ENCODE results near the gene MFAP4.

The MFAP4 gene

DNA sequence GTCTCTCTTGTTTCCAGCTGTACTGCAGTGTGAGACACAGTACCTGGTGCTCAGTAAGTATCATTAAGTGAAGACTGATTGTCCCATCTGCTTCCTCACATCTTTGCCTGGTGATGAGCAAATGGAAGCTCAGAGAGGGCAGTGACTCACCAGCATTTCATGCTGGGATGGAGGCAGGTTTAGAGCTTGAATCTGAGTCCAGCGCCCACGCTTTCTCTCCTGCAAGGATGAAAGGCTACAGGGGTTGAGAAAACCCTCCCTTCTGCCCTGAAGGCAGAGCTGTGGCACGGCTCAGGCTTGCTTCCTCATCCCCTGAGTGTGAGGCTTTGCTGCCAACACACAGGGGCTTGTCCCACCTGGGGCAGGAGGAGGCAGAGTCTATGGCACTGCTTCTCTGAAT lies 22.5 kb upstream of the MFAP4 start:
- no peak for DNase-seq

DNA sequence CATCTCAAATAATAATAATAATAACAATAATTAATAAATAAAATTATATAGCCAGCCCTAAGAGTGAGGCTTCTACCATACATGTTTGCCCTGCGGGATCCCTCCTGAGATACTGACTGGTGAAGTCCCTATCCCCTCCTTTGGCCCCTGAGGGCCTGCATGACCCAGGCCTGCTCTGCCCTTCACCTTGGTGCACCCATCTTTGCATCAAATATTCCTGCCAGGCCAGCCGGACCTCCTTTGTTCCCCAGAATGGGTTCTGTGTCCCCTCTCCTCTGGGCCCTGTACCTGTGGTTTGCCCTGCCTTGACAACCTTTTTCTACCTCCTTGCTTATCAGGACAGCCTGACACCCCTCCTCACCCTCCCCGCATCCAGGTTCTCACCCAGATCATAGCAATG lies 22.1 kb upstream of the MFAP4 start:
- DNase-seq = no peak

DNA sequence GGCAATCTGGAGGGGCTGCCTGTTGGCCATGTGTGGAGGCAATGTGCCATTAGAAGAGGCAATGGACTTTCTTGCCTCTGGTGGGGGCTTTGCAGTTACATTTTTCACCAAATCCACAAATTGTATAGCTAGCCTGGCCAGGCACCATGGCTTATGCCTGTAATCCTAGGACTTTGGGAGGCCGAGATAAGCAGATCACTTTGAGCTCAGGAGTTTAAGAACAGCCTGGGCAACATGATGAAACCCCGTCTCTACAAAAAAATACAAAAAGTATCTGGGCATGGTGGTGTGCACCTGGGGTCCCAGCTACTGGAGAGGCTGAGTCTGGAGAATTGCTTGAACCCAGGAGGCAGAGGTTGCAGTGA lies 21.3 kb upstream of the MFAP4 start:
- no peak for DNase-seq

DNA sequence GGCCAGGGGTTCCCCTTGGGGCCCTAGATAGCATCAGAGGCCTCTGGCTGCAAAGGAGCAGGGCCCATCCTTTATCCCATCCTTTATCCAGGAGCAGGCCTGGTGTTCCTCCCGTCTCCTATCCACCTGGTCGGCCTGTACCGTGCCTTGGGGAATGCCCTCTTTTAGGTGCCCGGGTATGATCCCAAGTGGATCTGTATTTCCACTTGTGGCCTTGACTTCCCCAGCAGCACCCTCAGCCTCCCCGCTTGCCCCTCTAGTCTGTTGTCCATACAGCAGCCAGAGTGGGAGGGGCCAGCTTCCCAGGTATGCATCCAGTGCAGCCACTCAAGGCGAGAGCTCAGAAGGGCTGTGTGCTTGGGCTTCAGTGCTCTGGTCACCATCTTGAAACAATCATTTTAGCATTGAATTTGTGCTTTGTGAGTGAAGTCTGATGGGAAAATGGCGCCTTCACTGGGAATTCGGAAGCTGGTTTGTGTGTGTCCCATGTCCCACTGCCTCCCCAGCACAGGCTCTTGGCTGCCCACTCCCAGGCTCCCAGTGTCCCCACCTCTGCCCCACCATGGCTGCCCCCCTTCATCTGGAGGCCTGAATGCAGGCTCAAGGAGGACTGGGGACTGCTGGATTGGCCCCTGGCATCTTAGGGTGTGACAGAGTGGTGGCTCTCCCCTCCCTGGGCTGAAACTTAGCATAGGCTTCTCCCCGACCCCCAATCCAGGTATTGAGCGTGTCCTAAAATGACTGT lies 20.8 kb upstream of the MFAP4 start:
- no peak for DNase-seq

DNA sequence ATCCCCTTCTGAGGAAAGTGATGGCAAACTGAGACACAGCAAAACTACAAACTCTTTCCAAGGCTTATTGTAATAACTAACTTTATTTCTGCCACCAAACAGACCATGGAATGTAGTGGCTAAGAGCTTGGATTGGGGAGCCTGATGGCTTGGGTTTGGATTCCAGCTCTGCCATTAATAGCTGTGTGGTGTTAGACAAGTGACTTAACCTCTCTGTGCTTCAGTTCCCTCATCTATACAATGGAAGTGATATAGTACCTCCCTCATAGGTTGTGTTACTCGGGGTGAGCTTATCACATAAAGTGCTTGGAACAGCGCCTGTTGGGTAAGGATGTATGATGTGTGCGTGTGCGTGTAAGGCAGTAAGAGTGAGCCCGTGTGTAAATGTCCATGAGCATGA lies 18.1 kb upstream of the MFAP4 start:
- DNase-seq = no peak

DNA sequence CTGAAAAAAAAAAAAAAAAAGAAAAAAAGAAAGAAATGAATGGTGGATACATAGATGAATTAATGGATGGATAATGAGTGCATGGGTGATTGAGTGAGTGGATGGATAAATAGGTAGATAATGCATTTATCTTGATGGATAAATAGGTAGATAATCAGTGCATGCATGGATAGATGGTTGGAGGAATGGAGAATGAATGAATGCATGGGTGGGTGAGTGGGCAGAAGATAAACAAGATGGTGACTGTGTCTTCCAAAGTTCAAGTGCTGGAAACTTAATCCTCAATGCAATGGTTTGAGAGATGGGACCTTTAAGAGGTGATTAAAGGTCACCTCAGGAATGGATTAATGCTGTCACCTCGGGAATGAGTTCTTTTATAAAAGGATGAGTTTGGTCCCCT lies 17.3 kb upstream of the MFAP4 start:
- no peak for DNase-seq

DNA sequence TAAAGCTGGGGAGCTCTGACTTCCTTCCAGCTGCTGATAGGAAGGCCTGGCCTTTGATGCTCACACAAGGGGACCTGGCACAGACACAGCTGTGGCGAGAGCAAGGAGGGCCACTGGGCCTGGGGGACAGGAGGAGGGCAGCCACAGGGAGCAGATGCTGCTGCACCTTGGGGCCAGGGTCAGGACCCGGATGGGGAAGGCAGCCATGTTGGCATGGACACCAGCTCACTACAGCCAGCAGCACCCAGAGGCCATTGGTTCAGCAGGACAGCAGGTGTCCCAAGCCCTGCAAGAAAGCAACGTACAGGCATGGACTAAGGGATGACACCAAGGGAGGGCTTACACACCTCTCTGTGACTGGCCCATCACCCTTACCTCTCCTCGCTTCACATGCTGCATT lies 16.0 kb upstream of the MFAP4 start:
- no peak for DNase-seq

DNA sequence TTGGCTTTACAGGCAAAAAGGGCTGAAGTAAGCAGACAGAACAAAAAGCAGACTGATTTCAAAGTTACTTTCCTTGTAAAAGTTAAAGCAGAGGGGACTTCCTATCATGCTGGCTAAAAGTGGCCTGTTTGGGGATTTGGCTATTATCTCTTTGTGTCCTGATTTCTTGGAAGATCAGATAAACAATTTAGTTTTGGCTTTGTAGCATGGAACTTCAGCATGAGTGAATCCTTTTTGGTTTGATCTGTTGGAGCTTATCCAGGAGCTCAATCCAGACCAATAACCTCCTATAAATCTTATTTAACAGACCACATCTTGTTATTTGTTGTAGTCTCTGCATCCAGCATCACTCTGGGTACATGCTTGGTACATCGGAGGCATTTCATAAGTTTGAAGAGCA lies 15.2 kb upstream of the MFAP4 start:
- DNase-seq = no peak

DNA sequence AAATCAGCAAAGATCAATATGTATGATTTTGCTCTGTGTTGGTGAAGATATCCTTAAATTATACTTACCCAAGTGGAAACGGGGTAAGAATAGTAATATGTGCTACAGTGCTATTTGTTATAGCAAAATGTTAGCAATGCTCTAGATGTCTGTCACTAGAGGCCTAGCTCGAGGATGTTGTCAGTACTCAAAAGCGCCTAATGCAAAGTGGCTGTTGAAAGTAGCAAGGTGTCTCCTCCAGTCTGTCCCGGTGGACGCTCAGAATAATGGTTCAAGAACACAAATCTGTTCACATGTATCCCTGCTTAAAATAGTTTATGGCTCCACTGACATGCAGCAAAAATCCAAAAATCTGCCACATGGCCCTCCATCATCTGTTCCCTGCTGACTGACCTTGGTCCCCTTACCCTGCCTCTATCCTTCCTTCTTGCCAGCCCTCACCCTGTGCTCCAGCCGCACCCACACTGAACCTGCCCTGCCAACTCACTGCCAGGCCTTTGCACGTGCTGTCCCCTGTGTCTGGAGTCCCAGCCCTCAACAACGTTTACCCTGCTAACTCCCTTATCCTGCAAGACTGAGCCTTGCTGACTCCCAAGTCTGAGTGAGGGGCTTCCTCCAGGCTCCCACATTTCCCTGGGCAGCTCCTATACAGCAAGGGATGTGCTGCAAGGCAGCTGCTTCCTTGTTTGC lies 14.5 kb upstream of the MFAP4 start:
- no peak for DNase-seq

DNA sequence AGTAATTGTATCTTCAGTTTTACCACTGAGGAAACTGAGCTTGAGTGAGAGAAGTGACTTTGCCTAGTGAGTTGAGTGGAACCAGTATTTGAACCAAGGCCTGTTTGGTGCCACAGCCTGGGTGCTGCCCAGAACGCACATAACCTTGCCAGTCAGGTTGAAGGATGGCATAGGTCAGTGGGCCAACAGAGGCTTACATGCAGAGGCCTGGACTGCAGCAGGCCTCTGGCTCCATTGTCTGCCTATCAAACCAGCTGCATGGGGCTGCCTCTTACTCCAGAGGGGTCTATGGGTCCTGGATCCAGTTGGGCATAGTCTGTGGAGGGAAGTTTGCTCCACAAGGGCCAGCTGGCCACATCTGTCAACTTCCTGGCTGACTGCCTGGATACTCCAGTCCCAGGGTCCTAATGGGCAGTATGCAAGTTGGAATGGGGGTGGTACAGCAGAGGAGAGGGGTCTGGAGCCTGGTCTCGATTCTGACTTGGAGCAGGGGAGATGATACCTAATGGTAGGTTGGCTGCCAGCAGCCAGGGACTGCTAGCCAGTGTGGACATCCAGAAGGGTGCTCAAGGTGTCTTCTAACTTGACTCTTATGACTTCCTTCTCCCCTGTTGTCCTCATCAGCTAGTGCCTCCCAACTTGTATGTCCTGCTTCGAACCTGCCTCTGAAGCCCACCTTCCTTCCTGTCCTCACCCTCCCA lies 12.9 kb upstream of the MFAP4 start:
- DNase-seq = no peak

DNA sequence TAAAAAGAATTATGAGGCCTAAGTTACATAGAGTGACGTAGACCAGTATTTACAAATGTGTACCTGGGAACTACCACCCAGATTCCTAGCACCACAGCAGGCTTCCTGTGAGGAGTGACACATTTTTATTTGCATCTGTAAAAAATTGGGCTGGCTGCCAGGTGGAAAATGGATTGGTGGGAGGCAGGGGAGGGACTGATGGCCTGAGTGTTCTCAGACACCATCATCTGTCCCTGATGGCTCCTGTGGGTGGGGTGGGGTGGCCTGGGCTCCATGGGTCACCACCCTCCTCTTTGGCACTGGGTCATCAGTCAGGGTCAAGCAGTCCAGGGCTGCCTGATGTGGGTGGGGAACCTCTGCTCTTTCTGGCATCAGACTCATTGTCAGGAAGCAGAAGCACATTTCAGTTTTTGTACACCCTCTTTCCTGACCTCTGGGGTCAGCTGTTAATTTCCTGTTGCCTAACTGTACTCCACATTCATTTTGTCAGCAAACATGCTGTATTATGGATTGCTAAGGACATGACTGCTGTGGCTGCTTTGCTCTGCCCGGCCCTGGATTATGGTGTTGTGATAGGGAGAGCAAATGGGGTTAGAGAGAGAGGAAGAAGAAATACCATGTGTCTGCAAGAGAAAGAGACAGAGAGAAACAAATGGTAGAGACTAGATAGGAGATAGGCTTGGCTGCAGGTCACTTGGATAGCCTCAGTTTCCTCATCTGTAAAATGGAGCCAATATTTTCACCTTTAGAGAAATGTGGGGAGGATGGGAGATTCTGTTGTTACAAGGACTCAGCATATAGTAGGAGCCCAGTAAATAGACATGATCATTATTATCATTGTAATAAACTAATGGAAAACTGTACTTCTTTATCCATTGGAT lies 11.6 kb upstream of the MFAP4 start:
- peak; percentile 55 for DNase-seq

DNA sequence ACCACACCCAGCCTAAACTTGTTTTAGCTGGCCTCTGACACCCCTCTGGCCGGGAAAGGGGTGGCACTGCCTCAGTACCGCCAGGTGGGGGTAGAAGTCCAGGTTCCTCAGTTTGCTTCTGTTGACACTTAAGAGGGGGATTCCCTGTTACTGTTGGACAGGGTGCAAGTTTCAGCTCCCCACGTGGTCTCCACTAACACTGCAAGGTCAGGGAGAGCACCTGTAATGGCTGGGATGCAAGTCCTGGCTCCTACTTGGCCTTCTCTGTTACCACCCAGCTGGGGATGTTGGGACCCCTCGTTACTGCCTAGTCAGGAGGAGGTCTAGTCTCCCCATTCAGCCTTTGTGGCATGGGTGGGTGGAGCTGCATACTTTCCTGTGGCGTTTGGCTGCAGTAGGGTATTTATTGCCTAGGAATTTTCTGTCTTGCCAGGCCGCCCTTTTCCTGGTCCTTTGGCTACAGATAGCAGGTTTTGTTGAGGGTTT lies 10.6 kb upstream of the MFAP4 start:
- DNase-seq = no peak

DNA sequence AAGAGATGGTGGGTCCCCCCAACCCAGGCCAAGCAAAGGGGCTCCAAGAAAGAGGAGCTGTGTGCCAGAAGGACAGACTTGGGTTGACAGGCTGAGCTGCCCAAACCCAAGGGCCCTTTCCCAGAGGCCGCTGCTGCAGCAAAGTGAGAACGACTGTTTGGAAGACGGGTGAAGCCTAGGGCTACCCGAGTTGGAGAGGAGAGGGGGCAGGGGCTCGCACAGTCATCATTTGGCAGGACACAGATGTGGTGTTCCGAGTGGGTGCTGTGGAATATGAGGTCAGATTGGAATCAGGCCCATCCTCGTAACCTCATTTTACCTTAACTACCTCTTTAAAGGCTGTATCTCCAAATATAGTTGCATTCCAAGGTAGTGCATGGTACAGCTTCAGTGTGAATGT lies 5.3 kb upstream of the MFAP4 start:
- no peak for DNase-seq

DNA sequence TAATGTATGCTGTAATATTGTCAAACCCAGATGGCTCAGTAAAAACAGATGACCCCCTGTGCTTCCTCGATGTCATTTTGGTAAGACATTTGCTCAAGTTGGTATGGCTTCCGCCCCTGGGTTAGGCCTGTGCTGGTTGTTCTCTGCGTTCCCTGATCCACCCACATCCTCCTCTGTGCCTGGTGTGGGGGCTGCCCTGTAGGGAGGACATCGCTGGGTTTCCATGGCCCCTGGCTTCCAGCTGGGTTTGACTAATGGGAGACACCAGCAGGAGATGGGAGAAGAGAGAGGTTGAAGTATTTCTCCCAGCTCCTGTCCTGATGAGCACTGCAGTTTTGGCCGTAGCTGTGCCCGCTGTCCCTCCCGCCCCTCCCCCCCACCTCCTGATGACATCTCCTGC lies 4.4 kb upstream of the MFAP4 start:
- DNase-seq = no peak

DNA sequence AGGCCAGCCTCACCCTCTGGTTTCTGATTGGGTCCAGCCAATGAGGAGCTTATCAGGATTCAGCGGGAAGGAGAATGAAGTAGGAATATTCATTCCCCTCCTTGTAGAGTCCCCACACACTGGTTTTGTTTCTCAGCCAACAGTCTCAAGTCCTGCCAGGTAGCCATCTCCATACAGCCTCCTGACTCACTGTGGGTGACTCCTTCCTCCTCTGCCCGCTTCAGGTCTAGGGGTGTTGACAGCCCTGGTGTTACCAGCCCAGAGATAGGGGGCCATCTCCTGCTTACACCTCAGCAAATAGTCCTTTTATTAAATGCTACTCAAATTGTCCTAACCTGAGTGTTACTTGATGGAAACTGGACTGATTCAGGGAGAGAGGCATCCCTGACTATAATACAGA lies 4.0 kb upstream of the MFAP4 start:
- no peak for DNase-seq

DNA sequence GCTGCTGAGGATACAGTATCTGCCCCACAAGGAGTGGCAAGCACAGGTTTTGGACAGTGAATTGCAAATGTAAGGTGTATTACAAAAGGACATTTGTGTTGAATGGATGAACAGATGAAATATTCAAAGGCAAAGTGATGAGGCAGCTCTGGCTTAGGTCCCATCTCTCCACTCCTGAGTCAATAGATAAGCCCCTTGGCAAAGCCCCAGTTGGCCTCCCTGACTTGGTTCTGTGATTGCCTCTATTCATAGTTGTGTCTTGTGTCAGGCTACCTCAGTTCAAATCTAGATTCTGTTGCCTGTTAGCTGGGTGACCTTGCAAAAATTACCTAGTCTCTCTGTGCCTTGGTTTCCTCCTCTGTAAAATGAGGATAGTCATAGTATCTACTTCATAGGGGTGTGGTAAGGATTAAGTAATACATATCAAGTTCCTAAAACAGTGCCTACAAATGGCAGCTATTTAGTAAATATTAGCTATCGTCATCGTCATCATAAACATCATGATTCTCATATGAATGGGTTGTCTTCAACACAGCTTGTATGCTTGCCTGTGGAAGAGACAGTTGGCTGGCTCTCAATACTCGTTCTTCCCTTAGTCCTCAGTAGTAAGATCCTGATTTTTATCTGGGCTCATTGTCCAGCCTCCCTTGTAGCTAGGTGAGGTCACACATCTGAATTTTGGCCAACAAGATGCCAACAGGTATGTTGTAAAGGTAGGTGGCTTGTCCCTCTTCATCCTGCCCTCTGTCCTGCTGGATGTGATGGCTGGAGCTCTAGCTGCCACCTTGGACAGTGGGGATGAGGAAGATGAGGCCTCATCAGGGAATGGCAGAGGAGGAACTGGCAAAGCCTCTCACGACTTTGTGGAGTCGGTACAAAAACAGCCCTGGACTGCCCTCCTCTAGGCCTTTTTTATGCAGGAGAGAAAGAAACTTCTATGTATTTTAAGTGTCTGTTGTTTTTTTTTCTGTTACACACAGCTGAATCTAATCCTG lies 2.1 kb upstream of the MFAP4 start:
- DNase-seq = no peak

DNA sequence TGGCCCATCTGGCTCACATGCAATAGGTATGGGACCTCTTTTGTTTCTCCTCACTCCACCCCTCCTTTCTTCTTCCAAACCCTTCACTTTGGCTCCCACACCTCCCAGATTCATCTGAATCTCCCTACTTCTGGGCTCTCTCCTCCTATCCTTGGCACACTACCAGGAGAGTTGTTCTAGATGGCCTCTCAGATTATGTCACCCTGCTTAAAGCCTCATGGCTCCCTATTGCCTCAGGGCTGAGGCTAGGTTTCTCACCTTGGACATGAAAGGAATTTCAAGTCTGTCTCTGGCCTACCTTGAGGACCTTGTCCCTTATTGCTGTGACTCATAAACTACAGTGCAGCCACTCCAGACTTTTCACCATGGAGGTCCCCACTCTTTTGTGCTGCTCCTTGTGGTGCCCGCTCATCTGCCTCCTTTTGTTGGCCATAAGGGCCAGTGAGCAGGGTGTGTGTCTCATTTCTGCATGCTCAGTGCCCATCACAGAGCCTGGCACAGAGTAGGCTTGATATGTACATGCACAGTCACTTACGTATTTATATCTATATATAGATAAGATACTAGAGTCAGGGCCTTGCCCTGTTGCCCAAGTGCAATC lies 1.0 kb upstream of the MFAP4 start:
- no peak for DNase-seq

DNA sequence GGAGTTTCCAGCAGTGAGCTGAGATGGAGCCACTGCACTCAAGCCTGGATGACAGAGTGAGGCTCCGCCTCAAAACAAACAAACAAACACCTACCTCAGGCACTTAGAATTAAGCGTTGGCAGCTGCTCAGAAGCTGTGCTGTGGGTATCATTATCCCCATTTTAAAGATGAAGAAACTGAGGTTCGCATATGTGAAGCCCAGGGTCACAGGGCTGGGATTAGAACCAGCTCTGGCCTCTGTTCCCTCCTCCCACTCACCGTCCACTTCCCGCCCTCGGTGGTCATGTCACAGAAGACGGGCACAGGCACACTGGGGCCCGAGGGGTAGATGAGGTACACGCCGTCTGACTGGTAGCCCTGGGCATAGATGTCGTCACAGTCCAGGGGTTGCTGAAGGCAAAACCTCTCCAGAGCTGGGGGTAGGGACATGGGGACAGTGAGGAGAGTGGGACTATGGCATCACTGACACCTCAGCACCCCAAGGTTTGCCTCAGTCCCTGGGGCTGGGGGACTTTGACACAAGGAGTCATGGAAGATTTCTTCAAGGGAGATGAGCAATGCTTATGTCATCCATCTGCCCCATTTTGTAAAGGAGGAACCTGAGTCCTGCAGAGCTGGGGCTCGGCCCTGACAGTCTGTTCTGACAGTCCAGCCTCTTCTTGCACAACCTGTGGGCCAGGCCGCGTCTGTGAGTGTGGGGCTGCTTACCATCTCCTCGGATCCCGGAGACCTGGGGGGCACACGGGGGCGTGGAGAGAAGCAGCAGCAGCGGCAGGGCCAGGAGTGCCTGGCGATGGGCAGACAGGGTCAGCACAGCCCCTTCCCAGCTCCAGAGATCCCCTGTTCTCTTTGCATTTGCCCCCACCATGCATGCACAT lies 700 bp downstream of the MFAP4 start:
- no peak for DNase-seq

DNA sequence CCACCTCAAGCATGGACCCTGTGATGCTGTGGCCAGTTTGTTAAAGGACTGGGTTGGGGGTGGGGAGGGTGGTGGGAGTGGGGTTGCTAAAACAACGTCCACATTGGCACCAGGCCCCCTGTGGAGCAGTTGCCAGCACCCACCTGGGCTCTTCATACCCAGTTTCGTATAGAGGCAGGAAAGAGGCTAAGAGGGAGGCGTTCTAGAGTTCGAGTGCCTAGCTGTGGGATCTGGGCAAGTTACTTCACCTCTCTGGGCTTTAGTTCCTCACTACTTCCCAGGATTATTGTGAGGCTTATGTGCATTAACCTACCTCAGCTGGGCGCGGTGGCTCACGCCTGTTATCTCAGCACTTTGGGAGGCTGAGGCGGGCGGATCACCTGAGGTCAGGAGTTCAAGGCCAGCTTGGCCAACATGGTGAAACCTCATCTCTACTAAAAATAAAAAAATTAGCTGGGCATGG lies 1.4 kb downstream of the MFAP4 start:
- DNase-seq = no peak

DNA sequence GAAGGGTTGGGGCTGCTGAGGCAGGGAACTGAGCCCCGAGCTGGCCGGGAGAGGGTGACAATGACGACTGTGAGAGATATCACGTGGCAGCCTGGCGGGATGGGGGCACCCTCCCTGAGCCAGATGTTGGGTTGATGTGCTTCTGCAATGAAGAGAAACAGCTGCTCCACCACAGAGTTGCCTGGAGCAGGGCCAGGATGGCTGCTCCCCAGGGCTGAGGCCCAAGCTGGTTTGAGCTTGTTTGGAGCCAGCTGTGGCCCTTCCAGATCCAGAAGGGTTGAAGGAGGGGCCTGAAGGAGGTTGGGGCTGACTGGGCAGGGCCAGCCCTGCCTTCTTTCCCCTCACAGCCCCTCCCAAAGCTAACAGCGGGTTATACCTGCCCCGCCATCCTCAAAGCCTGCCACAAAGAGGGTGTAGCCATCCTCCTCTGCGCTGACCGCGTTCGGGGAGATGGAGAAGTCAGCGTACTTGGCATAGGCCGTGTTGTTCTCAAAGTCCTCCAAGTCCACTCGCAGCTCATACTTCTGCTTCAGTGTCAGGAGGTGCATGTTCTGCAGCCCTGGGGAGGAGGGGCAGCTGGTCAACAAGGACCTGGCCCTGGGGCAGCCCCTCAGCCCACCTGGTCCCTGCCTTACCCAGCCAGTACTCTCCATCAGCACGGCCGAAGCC lies 2.1 kb downstream of the MFAP4 start:
- no peak for DNase-seq

All from DMS153 (cell line).